Pancreas (tissue), 10 donors: ENCODE measurements around the gene OR10G8. TPM values are rescaled to one million over a fixed set of nuclear protein-coding genes. Genes with fewer than 3 reads are reported as not detected.

ENCODE experiments used
- ATAC-seq, 4 donors: fragments of 200-7000 bp; cut with Tn5 transposase; one replicate each; pipeline versions ENCODE4 v1.8.0 to v1.9.1; 2020; ENCODE audit warnings: mild to moderate bottlenecking in 4 of 4, moderate library complexity in 4 of 4
- DNase-seq, 6 donors: peaks; one replicate each; pipeline ENCODE4 v3.0.0-alpha.2; 2020
- FAIRE-seq: peaks from 2 replicates; lab custom pipeline; 2012; peaks lifted over from hg19 to GRCh38; lab: Jason Lieb, UNC
- H3K27ac ChIP-seq, 4 donors: fragments of 200-600 bp; sonication (generic); 1 replicate in 3 of 4; 2 replicates in 1 of 4; pipeline versions ENCODE4 v1.5.0 to v1.8.0; 2020
- H3K27me3 ChIP-seq, 4 donors: fragments of 200-600 bp; one replicate each; pipeline ENCODE4 v1.8.0; 2021
- H3K36me3 ChIP-seq, 3 donors: fragments of 200-600 bp; sonication (generic) in 1 of 3; one replicate each; pipeline versions ENCODE4 v1.5.0 to v1.8.0; 2020 to 2021
- H3K4me1 ChIP-seq, 3 donors: fragments of 200-600 bp; one replicate each; pipeline ENCODE4 v1.8.0; 2021
- H3K4me3 ChIP-seq, 4 donors: fragments of 200-600 bp; sonication (generic) in 2 of 4; one replicate each; pipeline versions ENCODE4 v1.5.0 to v1.8.0; 2020 to 2021
- H3K9me3 ChIP-seq, 4 donors: fragments of 200-600 bp; one replicate each; pipeline ENCODE4 v1.8.0; 2021
- WGBS, 2 donors: extraction: QIAGEN DNeasy Blood & Tissue Kit; methylation state at CpG; one replicate each; pipeline ENCODE4 v1.1.7; 2013; 5-methylcytosine and 5-hydroxymethylcytosine counted together
- intact Hi-C, 3 donors: fragments of 100-400 bp; cut with DNase I; formaldehyde crosslinking; loops; one replicate each; pipeline versions ENCODE4 v1.11.1 to v1.14.2; 2022
- polyA plus RNA-seq, 2 donors: library from polyadenylated mRNA; stranded (reverse); fragments of 200-250 nt; gene quantifications; one replicate each; pipeline ENCODE4 v1.2.3, GENCODE V29; 2013
- total RNA-seq, 6 donors: library from RNA; stranded (reverse); fragmentation: NEBNext Ultra II Directional in 4 of 6; extraction: Animal tissue kit (Norgen Biotek cat#: 25700) in 4 of 6; gene quantifications; one replicate each; pipeline versions ENCODE4 v1.2.1 to v1.2.4, GENCODE V29; 2021 to 2023
- TF ChIP-seq, protein P1 (sequence below), 4 donors: fragments of 200-600 bp; sonication (generic) in 3 of 4; IDR thresholded peaks; one replicate each; pipeline versions ENCODE4 v1.5.0 to v1.8.0; 2021; ENCODE audit warnings: antibody characterized with exemption in 4 of 4
- donor health status: healthy with polysubstance abuse.
- donor health status: DM: no; HTN: no; CAD: no; lungs with moderate emphysema.
- donor health status: DM: no; HTN: no; CAD: no.
- donor health status: control.
- donor health status: control.
- donor health status: Bipolar disorder and iron deficiency.
- donor health status: DM: yes; HTN: yes; CAD: no.
- donor health status: DM: no; HTN: no; CAD: no.
- donor health status: DM: no; HTN: no; CAD: no.
- donor health status: DM: yes; HTN: yes; CAD: no.

Gene OR10G8
- total and polyA plus RNA-seq, 8 donors: 0.18 to 0.51 (median 0.24) TPM; not detected in 4

DNA sequence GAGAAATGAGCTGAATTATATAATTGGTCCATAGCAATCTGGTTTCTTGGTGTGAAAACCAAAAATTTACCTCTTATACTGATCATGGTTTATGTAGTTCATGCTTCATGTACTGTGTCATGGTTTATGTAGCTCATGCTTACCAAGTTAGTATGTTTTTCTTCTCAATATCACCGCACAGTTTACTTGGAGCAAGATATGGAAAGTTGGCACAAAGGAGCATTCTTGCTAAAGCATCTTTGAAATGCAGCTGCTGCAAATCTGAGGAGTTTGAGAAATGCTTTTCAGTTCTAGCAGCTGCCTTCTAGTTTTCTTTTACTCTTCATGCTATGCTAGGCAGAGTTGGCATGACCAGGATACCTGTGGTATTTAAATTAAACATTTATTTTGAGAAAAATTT lies 10.1 kb downstream of the OR10G8 start:
- TF ChIP-seq, protein P1, sequence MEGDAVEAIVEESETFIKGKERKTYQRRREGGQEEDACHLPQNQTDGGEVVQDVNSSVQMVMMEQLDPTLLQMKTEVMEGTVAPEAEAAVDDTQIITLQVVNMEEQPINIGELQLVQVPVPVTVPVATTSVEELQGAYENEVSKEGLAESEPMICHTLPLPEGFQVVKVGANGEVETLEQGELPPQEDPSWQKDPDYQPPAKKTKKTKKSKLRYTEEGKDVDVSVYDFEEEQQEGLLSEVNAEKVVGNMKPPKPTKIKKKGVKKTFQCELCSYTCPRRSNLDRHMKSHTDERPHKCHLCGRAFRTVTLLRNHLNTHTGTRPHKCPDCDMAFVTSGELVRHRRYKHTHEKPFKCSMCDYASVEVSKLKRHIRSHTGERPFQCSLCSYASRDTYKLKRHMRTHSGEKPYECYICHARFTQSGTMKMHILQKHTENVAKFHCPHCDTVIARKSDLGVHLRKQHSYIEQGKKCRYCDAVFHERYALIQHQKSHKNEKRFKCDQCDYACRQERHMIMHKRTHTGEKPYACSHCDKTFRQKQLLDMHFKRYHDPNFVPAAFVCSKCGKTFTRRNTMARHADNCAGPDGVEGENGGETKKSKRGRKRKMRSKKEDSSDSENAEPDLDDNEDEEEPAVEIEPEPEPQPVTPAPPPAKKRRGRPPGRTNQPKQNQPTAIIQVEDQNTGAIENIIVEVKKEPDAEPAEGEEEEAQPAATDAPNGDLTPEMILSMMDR (IDR thresholded peaks at IDR 0.05): no peak
- Histone ChIP-seq H3K4me3 (no peak overlapping the region), H3K27me3 (no peaks in the 10 kb centered on the region), H3K27ac (no peak overlapping the region), H3K36me3 (no peaks in the 10 kb centered on the region), H3K9me3 (no peaks in the 10 kb centered on the region), H3K4me1 (peaks cover 0 to 6% (median 0%) of the 10 kb centered on the region in 3 donors)
- WGBS, 2 donors: 31 to 35% methylated on average over 1 of the region's 1 CpG
- FAIRE-seq: no peak
- no peak for DNase-seq
- no peak for ATAC-seq
- intact Hi-C loops: no loop called here

DNA sequence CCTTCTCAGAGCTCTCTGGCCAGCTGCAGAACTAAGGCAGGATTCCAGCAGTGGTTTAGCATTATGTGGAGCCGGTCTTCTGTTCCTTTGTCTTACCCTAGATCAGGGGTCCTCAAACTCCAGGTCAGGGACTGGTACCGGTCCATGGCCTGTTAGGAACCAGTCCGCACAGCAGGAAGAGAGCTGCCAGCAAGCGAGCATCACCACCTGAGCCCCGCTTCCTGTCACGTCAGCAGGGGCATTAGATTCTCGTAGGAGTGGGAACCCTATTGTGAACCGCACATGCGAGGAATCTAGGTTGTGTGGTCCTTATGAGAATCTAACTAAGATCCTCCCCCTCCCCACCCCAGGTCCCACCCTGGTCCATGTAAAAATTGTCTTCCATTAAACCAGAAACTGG lies 13.0 kb downstream of the OR10G8 start:
- TF ChIP-seq, protein P1 (IDR thresholded peaks at IDR 0.05): no peak
- peak in 1 of 6 donors; percentile 20 for DNase-seq
- Histone ChIP-seq H3K27me3 (no peaks in the 10 kb centered on the region), H3K36me3 (no peaks in the 10 kb centered on the region), H3K27ac (no peak overlapping the region), H3K9me3 (no peaks in the 10 kb centered on the region), H3K4me1 (peaks cover 0 to 6% (median 0%) of the 10 kb centered on the region in 3 donors), H3K4me3 (no peak overlapping the region)
- FAIRE-seq: no peak
- 88 to 92% methylated on average over 9 of the region's 9 CpGs for WGBS, 2 donors
- ATAC-seq: no peak
- intact Hi-C loops: no loop called here

DNA sequence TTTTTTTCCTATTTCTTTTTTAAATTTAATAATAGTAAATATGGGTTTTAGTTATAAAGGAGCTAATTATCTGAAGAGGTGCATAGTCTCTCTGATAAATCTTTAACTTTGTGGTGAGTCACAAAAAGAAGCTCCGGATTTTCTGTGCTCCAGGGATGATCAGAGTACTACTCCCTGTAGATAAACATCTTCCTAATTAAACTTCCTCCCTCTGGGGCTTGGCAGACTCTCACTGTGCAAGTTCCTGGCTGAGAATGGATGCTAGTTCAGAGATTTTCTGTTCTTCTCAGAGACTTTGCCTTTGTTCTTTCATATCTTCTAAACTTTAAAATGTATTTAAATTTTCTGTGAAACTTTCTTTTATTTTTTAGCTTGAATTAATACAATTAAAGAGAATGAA lies 14.7 kb downstream of the OR10G8 start, which contains the start of gene OR10G7:
Gene OR10G7, minus strand, starts transcription at position 72 of the 400 bp plus-strand sequence. CDS start 2,324 bp downstream, outside the sequence.
- no peaks in the 10 kb centered on the region for H3K9me3 ChIP-seq
- H3K4me1 ChIP-seq: peaks cover 0 to 6% (median 0%) of the 10 kb centered on the region in 3 donors
- H3K27ac ChIP-seq: no peak within 1 kb of the TSS
- H3K27me3 ChIP-seq: no peaks in the 10 kb centered on the region
- no peak within 1 kb of the TSS for H3K4me3 ChIP-seq
- FAIRE-seq: no peak
- no peak for DNase-seq
- WGBS, 2 donors: 4 to 8% methylated on average over 1 of the region's 1 CpG
- TF ChIP-seq, protein P1 (IDR thresholded peaks at IDR 0.05): no peak
- intact Hi-C loops: no loop called here
- no peak for ATAC-seq
- H3K36me3 ChIP-seq: no peaks in the 10 kb centered on the region

DNA sequence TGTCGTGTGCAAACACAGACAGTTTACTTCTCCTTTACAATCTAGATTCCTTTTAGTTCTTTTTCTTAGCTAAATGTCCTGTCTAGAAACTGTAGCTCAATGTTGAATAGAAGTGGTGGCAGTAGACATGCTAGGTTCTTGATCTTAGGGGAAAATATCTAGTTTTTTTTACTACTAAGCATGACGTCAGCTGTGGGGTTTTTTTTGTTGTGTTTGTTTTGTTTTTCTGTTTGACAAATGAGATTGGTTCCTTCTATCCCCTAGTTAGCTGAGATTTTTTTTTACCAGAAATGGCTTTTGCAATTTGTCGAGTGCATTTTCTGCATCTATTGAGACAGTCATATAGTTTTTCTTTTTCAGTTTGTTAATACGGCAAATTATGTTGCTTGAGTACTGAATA lies 16.8 kb downstream of the OR10G8 start:
- H3K27me3 ChIP-seq: no peaks in the 10 kb centered on the region

DNA sequence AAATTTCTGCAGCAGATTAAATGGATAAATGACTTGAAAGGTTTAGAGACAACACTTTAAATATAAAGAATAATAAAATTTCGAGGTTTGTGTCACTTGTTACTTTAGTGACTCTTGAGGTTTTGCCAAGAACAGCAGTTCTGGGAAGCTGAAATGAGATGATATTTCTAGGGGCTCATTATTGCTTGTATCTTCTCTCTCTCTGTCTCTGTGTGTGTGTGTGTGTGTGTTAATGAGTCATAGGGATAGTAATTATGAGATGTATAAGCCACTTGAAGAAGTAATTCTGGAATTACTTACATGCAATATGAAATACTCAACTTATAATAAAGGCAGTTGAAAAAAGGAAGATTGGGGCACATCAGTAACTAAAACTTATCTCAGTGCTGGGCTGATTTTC lies 24.1 kb downstream of the OR10G8 start:
- FAIRE-seq (no peak), ATAC-seq (no peak), DNase-seq (no peak)
- H3K27ac ChIP-seq: no peak overlapping the region
- H3K9me3 ChIP-seq: no peaks in the 10 kb centered on the region
- no peaks in the 10 kb centered on the region for H3K4me1 ChIP-seq
- WGBS, 2 donors: 60 to 73% methylated on average over 1 of the region's 1 CpG
- no peaks in the 10 kb centered on the region for H3K36me3 ChIP-seq
- TF ChIP-seq, protein P1 (IDR thresholded peaks at IDR 0.05): no peak
- intact Hi-C loops: no loop called here
- H3K4me3 ChIP-seq: no peak overlapping the region
- no peaks in the 10 kb centered on the region for H3K27me3 ChIP-seq

More for the DNA sequence above, 16.8 kb downstream of the OR10G8 start:
- Histone ChIP-seq H3K9me3 (no peaks in the 10 kb centered on the region), H3K36me3 (no peaks in the 10 kb centered on the region), H3K4me1 (no peaks in the 10 kb centered on the region), H3K4me3 (no peak overlapping the region), H3K27ac (no peak overlapping the region)
- no peak for DNase-seq
- TF ChIP-seq, protein P1 (IDR thresholded peaks at IDR 0.05): no peak
- ATAC-seq: no peak
- WGBS, 2 donors: 76 to 81% methylated on average over 4 of the region's 4 CpGs
- intact Hi-C loops: no loop called here
- no peak for FAIRE-seq
